HEK293 (cell line): ENCODE data around the gene SLC7A6.

Experiments used
- KLF7 ChIP-seq: fragments of 450-650 bp; formaldehyde crosslinking; IDR thresholded peaks from 2 replicates; pipeline ENCODE4 v1.5.1; 2016; ENCODE audit warnings: missing biosample characterization, missing genetic modification characterization, borderline replicate concordance
- YY1 ChIP-seq: fragments of 450-650 bp; formaldehyde crosslinking; IDR thresholded peaks from 2 replicates; pipeline ENCODE4 v1.5.1; 2018; ENCODE audit warnings: missing biosample characterization, missing genetic modification characterization
- ZBTB7A ChIP-seq: fragments of 450-650 bp; formaldehyde crosslinking; IDR thresholded peaks from 2 replicates; pipeline ENCODE4 v1.5.1; 2016; ENCODE audit warnings: low read depth, missing biosample characterization, missing genetic modification characterization
- ZFP37 ChIP-seq: fragments of 450-650 bp; formaldehyde crosslinking; IDR thresholded peaks from 2 replicates; pipeline ENCODE4 v1.5.1; 2016; ENCODE audit warnings: missing biosample characterization, missing genetic modification characterization
- TF ChIP-seq, protein P1 (sequence below): fragments of 450-650 bp; formaldehyde crosslinking; IDR thresholded peaks from 2 replicates; pipeline ENCODE4 v1.5.1; 2016; ENCODE audit warnings: missing biosample characterization, missing genetic modification characterization

DNA sequence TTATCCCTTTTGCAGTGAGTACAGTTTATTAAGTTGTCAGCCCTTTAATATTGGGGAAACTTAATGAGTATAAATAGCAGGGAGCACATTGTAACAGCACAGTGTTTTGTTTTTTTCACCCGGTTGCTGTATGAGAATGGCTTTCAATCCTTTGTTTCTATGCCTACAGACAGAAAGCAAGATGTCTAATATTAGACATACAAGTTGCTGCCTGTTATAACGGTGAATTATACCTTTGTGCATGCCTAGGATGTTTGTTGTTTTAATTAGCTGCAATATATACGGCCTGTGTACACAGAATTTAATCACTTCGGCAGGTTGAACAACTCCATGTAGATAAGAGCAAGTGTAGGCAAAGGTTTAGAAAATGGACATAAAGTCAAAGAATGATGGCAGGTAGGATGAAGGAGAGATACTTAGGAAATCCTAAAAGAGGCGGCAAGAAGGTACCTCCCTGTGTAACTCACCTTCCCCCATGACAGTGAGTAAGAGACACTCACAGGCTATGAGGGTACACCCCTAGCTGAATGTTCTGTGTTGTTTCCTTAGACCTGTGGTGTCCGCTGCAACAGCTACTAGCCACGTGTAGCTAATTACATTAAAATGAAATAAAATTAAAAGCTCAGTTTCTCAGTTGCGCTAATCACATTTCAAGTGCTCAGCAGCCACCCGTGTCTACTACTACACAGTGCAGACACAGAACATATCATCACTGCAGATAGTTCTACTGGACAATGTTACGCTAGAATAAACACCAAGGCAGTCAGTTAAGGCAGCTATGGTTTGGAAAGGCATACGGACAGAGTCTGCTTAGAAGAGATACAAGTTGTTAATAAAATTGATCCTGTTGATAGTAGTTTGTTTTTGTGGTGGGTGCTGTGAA lies 35.5 kb downstream of the SLC7A6 start:
- TF ChIP-seq YY1 (no peak), ZBTB7A (tag by site-specific recombination) (no peak), ZFP37 (tag by site-specific recombination) (no peak), KLF7 (no peak)
- TF ChIP-seq, protein P1, sequence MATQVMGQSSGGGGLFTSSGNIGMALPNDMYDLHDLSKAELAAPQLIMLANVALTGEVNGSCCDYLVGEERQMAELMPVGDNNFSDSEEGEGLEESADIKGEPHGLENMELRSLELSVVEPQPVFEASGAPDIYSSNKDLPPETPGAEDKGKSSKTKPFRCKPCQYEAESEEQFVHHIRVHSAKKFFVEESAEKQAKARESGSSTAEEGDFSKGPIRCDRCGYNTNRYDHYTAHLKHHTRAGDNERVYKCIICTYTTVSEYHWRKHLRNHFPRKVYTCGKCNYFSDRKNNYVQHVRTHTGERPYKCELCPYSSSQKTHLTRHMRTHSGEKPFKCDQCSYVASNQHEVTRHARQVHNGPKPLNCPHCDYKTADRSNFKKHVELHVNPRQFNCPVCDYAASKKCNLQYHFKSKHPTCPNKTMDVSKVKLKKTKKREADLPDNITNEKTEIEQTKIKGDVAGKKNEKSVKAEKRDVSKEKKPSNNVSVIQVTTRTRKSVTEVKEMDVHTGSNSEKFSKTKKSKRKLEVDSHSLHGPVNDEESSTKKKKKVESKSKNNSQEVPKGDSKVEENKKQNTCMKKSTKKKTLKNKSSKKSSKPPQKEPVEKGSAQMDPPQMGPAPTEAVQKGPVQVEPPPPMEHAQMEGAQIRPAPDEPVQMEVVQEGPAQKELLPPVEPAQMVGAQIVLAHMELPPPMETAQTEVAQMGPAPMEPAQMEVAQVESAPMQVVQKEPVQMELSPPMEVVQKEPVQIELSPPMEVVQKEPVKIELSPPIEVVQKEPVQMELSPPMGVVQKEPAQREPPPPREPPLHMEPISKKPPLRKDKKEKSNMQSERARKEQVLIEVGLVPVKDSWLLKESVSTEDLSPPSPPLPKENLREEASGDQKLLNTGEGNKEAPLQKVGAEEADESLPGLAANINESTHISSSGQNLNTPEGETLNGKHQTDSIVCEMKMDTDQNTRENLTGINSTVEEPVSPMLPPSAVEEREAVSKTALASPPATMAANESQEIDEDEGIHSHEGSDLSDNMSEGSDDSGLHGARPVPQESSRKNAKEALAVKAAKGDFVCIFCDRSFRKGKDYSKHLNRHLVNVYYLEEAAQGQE (tag by site-specific recombination) = no peak
